IPS-NIHi11 (cell line): ENCODE measurements around the gene PRKCG.
"Not testable (repeated sequence)": the region's sequence is repeated elsewhere in the genome, so short reads cannot be mapped to it uniquely, and the experiment has no call there.

Experiments used
- DNase-seq: peaks from one replicate; pipeline ENCODE4 v3.0.0; 2012; ENCODE audit warnings: mixed read lengths, low spot score

The PRKCG gene

GRCh38 chr19:53944933-53945332, 62.9 kb downstream of the PRKCG start:
- no peak for DNase-seq

- no peak for DNase-seq
These were observed 63.4 kb downstream of the PRKCG start for GRCh38 chr19:53945441-53945840.

- DNase-seq, result no peak
These were observed 64.0 kb downstream of the PRKCG start for GRCh38 chr19:53945998-53946397.

GRCh38 chr19:53947624-53948023, 65.6 kb downstream of the PRKCG start:
- DNase-seq, result peak; percentile 50

- not testable (repeated sequence) for DNase-seq
These were observed 66.6 kb downstream of the PRKCG start for GRCh38 chr19:53948611-53949010.

GRCh38 chr19:53951436-53951835, 69.4 kb downstream of the PRKCG start:
- no peak for DNase-seq

- DNase-seq, result no peak
These were observed 70.0 kb downstream of the PRKCG start for GRCh38 chr19:53951947-53952346.

- DNase-seq, result no peak
These were observed 71.4 kb downstream of the PRKCG start for GRCh38 chr19:53953383-53953782.
